Measurements from ENCODE around the gene GFRA1. TPM values are rescaled to one million over a fixed set of nuclear protein-coding genes. Genes with fewer than 3 reads are reported as not detected.

The GFRA1 gene
- total RNA-seq, 2 donors from 2014 or later: 1.6 to 3.1 TPM

DNA sequence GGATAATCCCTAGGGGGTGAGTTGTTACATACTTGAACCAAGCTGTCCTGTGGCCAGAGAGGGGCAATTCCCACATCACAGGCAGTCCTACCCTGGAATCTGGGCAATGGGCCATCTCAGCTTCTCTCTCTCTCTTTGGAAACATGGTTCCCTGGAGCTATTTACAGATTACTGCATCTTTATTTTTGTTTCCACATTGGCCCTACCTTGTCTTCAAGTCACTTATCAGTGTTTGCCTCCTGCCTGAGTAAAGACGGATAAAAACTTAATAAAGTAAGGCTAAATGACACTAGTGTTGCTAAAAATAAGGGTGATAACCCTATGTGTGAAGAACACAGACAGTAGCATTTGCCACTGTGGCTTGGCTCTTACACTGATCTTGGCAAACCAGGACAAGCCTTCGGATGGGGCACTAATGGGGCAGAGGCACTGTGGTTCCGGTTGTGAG is 228.2 kb downstream of the GFRA1 start:
- Histone ChIP-seq H3K27ac (ENCODE audit: low read depth, low read length) (no peak overlapping the region), H3K27me3 (ENCODE audit: control insufficient read depth, insufficient read depth, low read length, poor library complexity, severe bottlenecking) (peaks cover 5% of the 10 kb centered on the region), H3K4me1 (ENCODE audit: control insufficient read depth, insufficient read depth, low read length) (no peaks in the 10 kb centered on the region), H3K36me3 (ENCODE audit: control insufficient read depth, insufficient read depth, low read length) (no peaks in the 10 kb centered on the region), H3K4me3 (ENCODE audit: low read length) (no peak overlapping the region), H3K9me3 (ENCODE audit: control insufficient read depth, low read length) (no peaks in the 10 kb centered on the region), H3K9ac (ENCODE audit: extremely low read depth, low read length, poor library complexity, severe bottlenecking) (no peak overlapping the region)
- Mint-ChIP-seq H3K4me3 (no peak overlapping the region), H3K9me3 (no peaks in the 10 kb centered on the region), H3K27me3 (ENCODE audit: insufficient read depth) (peaks cover 9% of the 10 kb centered on the region), H3K4me1 (peaks cover 8% of the 10 kb centered on the region), H3K27ac (no peak overlapping the region), H3K36me3 (ENCODE audit: low read depth) (no peaks in the 10 kb centered on the region)
- TF ChIP-seq, protein P1, sequence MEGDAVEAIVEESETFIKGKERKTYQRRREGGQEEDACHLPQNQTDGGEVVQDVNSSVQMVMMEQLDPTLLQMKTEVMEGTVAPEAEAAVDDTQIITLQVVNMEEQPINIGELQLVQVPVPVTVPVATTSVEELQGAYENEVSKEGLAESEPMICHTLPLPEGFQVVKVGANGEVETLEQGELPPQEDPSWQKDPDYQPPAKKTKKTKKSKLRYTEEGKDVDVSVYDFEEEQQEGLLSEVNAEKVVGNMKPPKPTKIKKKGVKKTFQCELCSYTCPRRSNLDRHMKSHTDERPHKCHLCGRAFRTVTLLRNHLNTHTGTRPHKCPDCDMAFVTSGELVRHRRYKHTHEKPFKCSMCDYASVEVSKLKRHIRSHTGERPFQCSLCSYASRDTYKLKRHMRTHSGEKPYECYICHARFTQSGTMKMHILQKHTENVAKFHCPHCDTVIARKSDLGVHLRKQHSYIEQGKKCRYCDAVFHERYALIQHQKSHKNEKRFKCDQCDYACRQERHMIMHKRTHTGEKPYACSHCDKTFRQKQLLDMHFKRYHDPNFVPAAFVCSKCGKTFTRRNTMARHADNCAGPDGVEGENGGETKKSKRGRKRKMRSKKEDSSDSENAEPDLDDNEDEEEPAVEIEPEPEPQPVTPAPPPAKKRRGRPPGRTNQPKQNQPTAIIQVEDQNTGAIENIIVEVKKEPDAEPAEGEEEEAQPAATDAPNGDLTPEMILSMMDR (conservative IDR thresholded peaks at IDR 0.05): no peak
- WGBS, 2 experiments (ENCODE audit: insufficient coverage in 1 of 2, insufficient read length in 1 of 2): 84 to 92% methylated on average over 2 to 3 of the region's 3 CpGs
- DNase-seq: no peak

DNA sequence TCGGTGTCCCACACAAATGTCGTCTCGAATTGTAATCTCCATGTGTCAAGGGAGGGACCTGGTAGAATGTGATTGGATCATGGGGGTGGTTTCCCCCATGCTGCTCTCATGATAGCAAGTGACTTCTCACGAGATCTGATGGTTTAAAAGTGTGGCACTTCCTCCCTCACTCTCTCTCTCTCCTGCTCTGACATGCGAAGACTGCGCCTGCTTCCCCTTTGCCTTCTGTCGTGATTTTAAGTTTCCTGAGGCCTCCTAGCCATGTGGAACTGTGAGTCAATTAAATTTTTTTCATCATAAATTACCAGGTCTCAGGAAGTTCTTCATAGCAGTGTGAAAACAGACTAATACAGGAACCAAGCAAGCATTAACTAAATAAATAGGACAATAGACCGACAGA is 229.1 kb downstream of the GFRA1 start:
- TF ChIP-seq, protein P1 (conservative IDR thresholded peaks at IDR 0.05): no peak
- WGBS, 2 experiments (ENCODE audit: insufficient coverage in 1 of 2, insufficient read length in 1 of 2): 92 to 93% methylated on average over 5 to 8 of the region's 8 CpGs
- peaks cover 5% of the 10 kb centered on the region for H3K27me3 ChIP-seq (ENCODE audit: control insufficient read depth, insufficient read depth, low read length, poor library complexity, severe bottlenecking)
- no peaks in the 10 kb centered on the region for H3K4me1 ChIP-seq (ENCODE audit: control insufficient read depth, insufficient read depth, low read length)
- Mint-ChIP-seq H3K27me3 (ENCODE audit: insufficient read depth) (peaks cover 5% of the 10 kb centered on the region), H3K27ac (no peak overlapping the region), H3K36me3 (ENCODE audit: low read depth) (no peaks in the 10 kb centered on the region), H3K4me3 (no peak overlapping the region), H3K9me3 (no peaks in the 10 kb centered on the region), H3K4me1 (peaks cover 8% of the 10 kb centered on the region)
- no peak overlapping the region for H3K27ac ChIP-seq (ENCODE audit: low read depth, low read length)
- no peaks in the 10 kb centered on the region for H3K36me3 ChIP-seq (ENCODE audit: control insufficient read depth, insufficient read depth, low read length)
- H3K9ac ChIP-seq (ENCODE audit: extremely low read depth, low read length, poor library complexity, severe bottlenecking): no peak overlapping the region
- DNase-seq: no peak
- H3K4me3 ChIP-seq (ENCODE audit: low read length): no peak overlapping the region
- no peaks in the 10 kb centered on the region for H3K9me3 ChIP-seq (ENCODE audit: control insufficient read depth, low read length)

DNA sequence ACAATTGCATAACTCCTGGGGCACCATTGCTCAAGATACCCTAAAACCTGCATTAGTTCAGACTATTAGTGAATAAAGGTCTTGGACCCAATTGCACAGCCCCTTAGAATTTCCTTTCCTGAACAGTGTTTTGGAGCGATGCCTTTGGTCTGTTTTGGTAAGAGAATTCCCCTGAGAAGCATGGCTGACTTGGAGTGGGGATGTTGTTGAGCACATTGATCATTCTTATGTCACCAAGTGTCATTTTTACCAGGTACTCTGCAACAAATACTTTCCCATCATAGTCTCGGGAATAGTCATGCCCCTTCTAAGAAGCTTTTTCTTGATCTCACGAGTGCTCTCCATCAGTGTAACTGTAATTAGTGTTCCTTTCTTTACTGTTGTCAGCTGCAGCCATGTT is 229.7 kb downstream of the GFRA1 start:
- Mint-ChIP-seq H3K9me3 (no peaks in the 10 kb centered on the region), H3K27me3 (ENCODE audit: insufficient read depth) (peaks cover 5% of the 10 kb centered on the region), H3K27ac (no peak overlapping the region), H3K4me1 (peaks cover 8% of the 10 kb centered on the region), H3K36me3 (ENCODE audit: low read depth) (no peaks in the 10 kb centered on the region), H3K4me3 (no peak overlapping the region)
- Histone ChIP-seq H3K27me3 (ENCODE audit: control insufficient read depth, insufficient read depth, low read length, poor library complexity, severe bottlenecking) (peaks cover 5% of the 10 kb centered on the region), H3K4me1 (ENCODE audit: control insufficient read depth, insufficient read depth, low read length) (no peaks in the 10 kb centered on the region), H3K4me3 (ENCODE audit: low read length) (no peak overlapping the region), H3K9me3 (ENCODE audit: control insufficient read depth, low read length) (no peaks in the 10 kb centered on the region), H3K27ac (ENCODE audit: low read depth, low read length) (no peak overlapping the region), H3K36me3 (ENCODE audit: control insufficient read depth, insufficient read depth, low read length) (no peaks in the 10 kb centered on the region), H3K9ac (ENCODE audit: extremely low read depth, low read length, poor library complexity, severe bottlenecking) (no peak overlapping the region)
- 89% methylated on average over 2 to 3 of the region's 3 CpGs for WGBS, 2 experiments (ENCODE audit: insufficient coverage in 1 of 2, insufficient read length in 1 of 2)
- DNase-seq: no peak
- TF ChIP-seq, protein P1 (conservative IDR thresholded peaks at IDR 0.05): no peak
